NCI-H2171 treated with DMSO at 0.1 percent for 48 hours (cell line): Measurements from ENCODE around the gene UBE2R2.

Experiments
- DNase-seq: peaks from one replicate; lab custom pipeline; 2025; lab: John Stamatoyannopoulos, UW

Gene UBE2R2

DNA sequence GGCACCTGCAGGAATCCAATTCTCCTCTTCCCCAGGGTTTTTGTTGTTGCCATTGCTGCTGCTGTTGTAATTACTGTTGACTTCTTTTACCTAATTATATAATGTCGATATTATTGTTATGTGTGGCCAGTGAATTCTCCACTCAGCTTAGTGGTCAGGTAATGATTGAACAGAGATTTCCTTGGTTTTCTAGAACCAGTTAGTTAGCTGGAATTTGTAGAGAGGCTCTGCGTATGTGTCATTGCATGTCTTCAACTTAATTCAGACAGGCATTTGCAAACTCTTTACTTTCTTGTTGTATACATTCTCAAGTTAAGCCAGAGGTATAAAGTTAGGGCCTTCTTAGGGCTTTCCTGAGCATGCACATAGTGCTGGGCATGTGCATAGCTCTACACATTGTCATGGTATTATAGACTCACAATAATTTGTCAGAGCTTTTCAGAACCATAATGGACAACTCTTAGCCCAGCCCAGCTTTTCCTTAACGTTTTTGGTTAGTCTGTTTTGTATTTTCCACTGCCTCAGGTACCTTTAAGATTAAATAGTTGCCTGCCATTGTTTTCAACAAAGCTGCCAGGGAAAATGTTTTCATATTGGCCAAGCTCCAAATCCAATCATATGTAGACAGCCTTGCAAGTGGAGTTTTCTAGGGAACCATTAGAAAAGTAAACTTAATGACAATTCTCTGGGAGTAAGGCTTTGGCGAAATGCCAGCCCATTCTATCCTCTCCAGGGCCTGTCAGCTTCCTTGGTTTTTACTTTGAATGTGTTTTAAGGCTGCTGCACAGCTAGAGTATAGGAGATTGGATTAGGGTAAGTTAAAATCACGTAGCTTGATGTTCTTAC is 68.1 kb downstream of the UBE2R2 start:
- DNase-seq: peak; percentile 7

DNA sequence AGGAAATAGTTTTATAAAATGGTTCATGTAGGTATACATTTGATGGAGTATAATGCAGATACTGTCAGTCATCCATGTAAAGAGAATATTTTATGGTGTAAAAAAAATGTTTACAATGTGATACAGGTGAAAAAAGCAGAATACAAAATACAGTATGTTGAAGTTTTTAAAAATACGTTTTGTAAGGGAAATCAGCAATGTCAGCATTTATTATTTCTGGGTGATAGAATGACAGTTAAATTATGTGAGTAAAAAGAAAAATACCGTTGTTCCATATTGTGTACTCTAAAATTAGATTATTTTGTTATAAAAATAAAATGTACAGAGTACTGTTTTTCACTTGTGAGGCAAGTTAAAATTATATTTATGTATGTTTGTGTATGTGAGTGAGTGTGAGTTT is 69.0 kb downstream of the UBE2R2 start:
- DNase-seq: no peak

DNA sequence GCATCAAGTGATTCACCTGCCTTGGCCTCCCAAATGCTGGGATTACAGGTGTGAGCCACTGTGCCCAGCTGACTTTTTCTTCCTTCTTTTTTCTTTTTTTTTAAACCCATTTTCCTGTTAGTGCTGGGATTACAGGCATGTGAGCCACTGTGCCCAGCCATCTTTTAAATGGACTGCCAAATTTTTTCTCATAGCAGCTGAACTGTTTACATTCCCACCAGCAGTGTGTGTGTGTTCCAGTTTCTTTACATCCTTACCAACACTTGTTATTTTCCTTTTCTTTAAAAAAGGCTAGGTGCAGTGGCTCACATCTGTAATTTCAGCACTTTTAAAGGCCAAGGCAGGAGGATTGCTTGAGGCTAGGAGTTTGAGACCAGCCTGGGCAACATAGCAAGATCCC is 76.9 kb downstream of the UBE2R2 start:
- DNase-seq: no peak

DNA sequence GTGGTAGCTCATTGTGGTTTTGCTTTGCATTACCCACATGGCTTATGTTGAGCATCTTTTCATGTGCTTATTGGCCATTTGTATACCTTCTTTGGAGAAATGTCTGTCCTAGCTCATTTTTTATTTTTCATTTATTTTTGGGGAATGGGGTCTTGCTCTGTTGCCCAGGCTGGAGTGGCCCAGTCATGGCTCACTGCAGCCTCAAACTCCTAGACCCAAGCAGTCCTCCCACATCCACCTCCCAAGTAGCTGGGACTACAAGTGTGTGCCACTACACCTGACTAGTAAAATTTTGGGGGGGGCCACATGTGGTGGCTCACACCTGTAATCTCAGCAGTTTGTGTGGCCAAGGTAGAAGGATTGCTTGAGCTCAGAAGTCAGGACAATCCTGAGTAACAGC is 77.4 kb downstream of the UBE2R2 start:
- no peak for DNase-seq

DNA sequence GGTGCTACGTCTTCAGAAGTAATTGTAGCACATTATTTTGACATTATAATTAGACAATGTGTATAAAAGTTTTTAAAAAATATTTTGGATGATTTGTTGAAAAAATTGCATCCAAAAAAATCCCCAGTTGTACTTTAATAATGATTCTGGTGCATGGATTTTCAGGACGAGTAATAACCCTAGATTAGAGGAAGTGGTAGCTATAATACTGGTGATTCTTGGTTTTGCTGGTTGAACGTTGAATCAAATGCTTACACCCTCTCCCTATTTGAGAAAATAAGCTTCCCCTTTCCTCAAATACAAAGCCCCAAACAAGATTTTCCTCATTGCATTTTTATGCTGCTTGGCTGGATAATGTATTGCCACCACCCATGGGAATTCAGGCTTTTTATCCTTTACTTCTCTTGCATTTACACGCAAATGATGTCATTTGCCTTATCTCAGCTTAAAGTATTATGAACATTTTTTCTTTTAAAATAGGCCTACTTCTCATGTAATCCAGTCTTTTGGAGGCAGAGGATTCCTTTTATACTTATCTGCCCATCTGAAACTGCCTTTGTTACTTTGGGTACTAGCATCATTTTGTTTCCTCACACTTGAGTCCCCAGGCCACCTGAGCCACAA is 86.3 kb downstream of the UBE2R2 start:
- DNase-seq: no peak

DNA sequence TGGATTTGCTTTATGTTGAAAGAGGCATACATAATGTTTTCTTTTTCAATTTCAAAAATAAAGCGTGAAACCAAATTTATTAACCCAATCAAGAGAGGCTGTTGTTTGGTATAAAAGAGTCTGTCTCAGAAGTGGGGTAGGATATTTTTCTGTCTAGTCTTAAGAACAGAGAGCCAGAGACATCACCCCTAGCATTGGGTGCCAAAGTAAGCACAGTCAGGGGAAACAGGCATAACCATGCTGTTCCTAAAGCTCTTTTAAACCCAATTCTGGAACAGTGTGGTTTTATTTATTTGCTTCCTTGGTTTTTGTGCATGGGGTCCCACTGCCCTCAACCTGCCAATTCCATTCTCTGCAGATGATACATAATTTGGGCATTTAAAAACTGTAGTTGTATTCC is 88.2 kb downstream of the UBE2R2 start:
- DNase-seq: no peak

DNA sequence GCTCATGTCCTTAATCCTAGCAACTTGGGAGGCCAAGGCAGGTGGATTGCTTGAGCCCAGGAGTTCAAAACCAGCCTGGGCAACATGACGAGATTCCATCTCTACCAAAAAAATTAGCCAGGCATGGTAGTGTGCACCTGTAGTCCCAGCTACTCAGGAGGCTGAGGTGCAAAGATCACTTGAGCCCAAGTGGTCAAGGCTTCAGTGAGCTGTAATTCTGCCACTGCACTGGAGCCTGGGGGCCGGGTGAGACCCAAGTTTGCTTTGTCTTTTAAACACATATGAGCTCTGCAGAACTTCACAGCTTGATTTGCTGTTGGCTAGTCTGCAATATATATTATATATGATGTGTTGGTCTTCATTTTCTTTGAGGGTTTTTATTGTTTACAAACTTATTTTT is 89.8 kb downstream of the UBE2R2 start:
- DNase-seq: no peak

DNA sequence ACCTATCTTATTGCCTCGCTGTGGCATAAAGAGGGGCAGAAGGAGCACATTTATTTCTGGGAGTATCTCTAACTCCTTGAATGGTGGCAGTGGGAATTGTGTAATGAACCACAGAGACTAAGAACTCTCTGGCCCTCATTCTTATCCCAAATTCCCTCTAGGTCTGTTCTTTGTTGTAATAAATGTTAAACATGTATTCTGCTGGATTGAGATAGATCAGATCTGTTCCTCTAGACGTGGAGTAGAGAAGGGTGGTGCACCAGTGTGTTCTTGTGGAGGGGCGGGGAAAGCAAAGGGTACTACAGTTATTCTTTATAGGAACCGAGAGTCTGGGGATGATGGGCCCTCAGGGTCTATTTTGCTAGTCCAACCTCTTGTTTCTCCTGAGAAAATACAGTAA is 90.4 kb downstream of the UBE2R2 start:
- no peak for DNase-seq

DNA sequence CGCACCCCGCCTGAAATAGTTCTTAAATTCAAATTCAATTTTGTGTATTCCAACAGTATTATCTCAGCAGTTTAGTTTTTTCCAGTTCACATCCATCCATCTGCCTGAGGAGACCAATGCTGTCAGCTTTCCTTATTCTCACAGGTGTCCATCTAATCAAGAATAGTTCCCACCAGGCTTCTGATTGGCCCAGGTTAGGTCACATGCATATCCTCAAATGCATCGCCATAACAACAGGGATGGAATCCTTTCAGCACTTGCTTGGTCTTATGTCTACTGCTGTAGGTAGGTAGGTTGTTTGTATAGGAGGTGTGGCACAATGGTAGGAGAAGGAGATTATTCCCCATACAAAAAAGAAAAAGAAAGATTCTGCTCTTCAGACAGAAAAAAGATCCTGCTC is 91.2 kb downstream of the UBE2R2 start:
- no peak for DNase-seq

DNA sequence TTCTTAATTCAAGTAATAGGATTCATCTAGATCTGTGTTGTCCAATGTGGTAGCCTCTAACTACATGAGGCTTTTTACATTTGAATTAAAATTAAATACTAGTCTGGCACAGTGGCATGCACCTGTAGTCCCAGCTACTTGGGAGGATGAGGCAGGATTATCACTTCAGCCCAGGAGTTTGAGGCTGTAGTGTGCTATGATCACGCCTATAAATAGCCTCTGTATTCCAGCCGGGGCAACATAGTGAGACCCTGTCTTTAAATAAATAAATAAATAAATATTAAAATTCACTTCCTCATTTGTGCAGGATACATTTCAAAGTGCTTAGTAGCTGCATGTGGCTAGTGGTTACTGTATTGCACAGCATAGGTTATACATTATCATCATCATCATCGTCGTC is 91.8 kb downstream of the UBE2R2 start:
- no peak for DNase-seq

DNA sequence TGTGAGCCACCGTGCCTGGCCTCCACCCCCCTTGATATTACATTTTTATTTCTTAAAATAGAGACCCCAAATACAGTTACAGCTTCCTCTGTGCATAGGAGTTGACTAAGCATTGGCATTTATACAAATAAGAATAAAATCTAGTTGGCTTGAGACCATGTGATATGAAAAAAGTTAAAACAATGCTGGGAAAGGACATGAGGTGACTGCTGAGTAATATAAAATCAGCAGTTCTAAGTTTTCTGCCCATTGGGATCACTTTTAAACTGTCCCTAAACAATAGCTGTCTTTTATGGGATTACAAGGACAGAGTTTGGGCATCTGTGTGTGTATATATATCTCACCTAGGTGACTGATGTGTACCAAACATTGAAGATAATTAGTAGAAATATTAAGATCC is 96.6 kb downstream of the UBE2R2 start:
- no peak for DNase-seq

DNA sequence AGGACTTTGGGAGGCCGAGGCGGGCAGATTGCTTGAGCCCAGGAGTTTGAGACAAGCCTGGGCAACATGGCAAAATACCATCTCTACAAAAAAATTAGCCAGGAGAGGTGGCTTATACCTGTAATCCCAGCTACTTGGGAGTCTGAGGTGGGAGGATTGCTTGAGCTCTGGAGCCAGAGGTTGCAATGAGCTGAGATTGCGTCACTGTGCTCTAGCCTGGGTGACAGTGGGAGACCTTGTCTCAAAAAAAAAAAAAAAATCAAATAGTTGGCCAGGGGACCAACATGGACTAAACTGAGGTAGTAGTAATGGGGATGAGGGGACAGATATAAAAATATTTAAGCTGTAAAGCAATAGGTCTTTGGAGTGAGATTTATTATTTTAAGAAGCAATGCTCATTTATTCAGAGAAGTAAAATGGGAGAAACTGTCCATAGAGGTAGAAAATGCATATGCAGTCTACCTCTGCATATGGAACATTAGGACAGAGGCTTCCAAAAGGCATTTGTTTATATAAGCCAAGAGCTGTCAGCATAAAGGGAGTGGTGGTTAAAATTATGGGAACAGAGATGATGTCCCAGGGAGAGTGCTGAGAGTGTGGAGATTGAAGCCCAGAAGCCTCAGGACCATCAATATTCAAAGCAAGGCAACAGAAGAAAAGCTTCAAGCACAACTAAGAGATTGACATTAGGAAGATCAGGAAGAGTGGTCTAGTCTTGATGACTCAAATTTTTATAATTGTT is 98.1 kb downstream of the UBE2R2 start:
- no peak for DNase-seq

DNA sequence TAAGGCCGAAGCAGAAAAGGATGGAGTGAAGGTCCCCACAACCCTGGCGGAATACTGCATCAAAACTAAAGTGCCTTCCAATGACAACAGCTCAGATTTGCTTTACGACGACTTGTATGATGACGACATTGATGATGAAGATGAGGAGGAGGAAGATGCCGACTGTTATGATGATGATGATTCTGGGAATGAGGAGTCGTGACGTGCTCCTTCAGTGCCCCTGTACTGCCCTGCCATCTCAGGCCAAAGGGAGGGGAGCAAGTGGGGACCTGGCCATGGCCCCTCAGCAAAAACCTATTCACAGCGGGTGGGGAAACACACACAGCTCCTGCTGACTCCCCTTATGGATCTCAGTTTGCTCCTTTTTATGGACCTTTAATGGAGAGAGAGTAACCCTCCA is 100.1 kb downstream of the UBE2R2 start:
- DNase-seq: no peak

DNA sequence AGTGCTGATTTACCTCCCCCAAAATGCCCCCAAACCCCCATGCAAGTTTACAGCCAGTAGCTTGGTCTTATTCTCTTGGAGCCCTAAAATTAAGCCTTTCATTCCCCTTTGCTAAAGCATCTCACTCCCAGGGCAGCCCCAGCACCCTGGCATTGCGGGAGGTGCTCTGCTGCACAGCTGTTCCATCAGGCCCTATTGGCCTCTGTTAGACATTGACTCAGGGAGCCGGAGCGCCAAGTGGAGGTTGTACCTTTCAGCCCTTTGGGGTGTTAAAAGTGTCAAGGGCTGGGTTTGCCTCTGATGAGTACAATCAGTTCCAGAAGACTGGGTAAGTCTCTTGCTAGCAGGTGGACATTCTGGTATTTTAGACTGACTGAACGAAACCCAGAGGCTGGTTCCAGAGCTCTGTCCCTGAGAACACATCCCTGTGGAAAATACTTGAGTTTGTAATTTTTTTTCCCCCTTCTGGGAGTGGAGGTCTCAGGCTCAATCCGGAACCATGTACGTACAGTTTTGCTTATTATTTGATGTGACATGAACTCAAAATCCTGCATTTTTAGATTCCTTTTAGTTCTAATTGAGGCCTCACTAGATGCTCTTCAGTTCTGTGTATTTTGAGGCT is 102.4 kb downstream of the UBE2R2 start:
- DNase-seq: no peak

DNA sequence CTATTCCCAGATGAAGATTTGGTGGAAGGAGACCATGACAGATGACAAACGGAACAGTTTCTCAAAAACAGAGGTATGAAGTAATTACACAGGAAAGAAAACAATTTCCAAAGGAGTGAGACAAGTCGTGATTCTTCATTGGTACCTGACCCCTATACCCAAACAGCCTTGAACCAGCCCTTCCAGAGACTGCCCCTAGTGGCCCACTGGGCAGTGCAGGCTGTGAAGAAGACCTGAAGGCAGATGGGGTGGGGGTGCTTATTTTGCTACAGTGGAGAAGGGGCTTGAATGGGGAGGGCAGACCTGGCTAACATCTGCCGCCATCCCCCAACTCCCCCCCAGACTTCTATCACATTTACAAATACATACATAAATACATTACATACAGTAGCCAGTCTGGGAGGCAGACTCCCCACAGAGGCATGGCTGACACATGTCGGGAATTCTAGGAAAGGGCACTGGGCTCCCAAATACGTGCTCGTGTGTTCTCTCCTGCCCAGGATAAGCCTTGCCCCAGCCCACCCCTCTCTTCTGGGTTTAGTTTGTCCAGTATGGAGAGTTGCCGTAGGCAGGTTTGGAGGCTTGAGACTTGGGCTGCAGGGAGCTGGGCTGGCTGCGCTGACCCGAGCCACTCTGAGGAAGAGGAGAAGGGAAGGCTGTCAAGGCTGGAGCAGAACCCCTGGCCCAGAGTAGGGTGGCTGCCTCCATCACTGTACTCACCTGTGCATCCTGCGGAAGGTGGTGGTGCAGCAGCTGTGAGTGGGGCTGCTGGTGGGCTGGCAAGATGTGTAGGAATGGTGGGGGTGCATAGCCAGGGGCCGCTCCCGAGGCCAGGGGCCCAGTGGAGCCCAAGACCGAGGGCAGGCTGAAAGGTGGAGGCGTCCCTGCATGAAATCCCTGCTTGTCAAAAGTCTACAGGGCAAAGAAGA is 105.3 kb downstream of the UBE2R2 start:
- DNase-seq: peak; percentile 23

DNA sequence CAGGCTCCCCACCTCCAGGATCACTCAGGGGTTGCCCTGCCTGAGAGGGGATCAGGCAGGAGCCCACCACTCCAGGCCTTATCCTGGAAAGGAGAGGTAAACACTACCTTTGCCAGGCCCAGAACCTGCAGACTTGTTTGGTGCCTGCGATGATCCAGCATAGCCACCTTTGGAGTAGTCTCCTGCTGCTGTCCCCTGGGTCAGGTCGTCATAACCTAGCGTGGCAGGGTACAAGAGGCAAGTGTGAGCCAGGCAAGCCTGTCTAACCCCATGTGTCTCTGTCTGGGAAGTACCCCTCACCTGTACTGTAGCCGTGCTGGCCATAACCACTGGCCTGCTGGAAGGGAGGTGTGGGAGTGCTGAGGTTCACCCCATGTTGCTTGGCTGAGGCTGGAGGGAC is 106.1 kb downstream of the UBE2R2 start:
- no peak for DNase-seq

DNA sequence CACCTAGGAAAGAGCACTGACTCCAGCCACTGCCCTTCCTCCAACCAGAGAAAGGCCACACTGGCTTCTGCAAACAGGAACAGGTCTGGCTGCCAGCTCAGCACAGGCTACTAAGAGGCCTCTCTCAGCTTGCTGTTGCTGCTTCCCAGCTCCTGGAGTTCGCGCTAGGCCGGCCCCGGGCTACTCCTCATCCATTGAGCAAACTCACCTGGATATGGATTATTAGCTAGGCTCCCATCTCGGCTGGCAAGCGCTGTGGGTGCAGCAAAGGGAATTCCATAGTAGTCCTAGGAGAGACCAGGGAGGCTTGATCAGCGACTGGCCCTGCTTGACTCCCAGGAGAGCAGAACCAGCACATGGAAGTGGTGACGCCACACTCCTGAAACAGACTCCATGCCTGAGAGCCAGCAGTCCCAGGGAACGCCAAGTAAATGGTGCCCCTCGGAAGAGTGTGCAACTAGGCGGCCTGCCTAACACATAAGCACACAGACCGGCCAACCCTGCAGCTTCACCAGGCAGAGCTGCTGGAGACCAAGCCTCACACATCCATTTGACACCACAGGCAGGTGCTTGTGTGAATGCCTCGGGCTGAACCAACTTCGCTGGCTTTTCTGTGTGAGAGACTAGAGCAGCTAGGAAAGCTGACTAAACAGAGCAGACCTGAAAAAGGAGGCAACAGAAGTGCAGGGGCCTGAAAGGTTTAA is 107.2 kb downstream of the UBE2R2 start:
- no peak for DNase-seq

DNA sequence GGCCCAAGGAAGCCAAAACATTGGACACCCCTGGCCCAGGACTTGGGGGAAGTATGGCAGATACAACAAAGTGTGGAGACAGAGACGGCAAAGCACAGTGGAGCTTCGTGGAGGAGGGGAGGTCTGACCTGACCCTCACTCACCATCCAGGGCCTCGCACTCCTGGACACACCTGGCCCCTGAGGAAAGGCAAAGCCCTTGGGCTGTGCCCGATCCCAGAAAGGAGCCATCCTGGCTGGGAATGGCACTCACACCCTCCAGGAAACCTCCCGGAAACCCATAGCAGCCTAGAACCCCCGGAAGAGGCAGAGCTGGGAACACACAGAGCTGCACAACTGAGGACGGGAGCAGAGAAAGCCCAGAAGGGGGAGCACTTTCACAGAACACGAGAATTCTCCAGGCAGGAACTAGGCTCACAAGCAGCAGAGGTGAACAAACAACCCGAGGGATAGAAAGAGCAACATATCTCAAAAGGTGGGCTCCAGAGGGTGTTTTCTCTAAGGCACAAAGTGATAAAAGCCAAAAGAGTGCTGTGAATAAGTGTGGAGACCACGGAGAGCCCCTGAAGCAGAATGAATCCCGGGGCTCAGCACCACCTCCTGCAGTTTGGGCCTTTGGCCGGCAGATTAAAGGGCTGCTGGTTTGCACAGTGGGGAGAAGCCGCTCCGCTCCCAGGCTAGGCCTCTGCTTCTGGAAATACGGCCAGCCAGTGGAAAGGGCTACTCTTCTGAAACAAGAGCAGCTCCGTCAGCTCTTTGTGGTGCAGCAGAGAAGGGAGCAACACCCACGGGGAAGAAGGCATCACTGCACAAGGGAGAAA is 108.2 kb downstream of the UBE2R2 start:
- peak; percentile 18 for DNase-seq

DNA sequence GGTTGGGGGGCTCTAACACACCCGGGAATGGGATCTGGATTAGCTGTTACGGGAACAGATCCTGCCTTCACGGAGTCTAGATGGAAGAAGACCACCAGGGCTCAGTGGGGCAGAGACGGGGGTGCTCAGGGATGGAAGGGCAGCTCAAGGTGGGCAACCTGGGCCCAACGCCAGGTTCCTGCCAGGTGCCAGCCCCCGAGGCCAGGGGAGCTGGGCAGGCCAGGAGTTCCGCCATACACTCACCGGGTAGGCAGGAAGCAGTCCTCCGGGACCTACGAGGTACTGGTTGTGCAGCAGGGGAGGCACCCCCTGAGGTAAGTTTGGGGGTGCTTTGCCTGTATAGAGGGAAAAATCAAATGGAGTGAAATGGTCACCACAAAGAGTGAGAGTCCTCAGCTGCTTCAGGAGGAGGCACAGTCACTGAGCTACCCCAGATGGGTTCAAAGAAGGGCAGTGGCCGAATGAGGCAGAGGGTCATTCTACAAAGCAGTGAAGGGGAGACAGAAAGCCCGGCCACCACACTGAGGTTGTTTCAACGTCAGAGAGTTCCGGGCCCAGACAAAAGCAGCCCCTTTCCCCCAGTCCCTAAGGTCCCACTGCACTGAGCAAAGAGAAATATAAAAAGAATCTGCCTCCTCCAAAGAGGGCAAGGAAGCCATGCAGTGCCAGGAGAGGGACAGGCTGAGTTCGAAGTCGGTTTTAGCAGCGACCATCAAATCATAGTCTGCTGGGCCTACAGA is 110.0 kb downstream of the UBE2R2 start:
- DNase-seq: no peak
